Activated T-helper 2 cell treated with anti-CD3 and anti-CD28 coated beads, Interferon-gamma antibody, Interleukin-2, Interleukin-4, amounts not matched to agents 10 μg/mL and 5 μg/mL and 100 μg/mL, durations not matched to agents 14 hours and 24 hours and 36 hours (primary cell): Measurements from ENCODE around the gene ZNF239. TPM values are rescaled to one million over a fixed set of nuclear protein-coding genes. Genes with fewer than 3 reads are reported as not detected.
"Not testable (repeated sequence)": the region's sequence is repeated elsewhere in the genome, so short reads cannot be mapped to it uniquely, and the experiment has no call there.

ENCODE experiments used
- DNase-seq: peaks from one replicate; pipeline ENCODE4 v3.0.0; 2021; ENCODE audit warnings: low spot score
- H3K27ac Mint-ChIP-seq: one replicate; pipeline ENCODE4 v1.8.0; 2021; ENCODE audit warnings: mixed read lengths
- H3K27me3 Mint-ChIP-seq: one replicate; pipeline ENCODE4 v1.8.0; 2021; ENCODE audit warnings: low read depth, mixed read lengths
- H3K36me3 Mint-ChIP-seq: one replicate; pipeline ENCODE4 v1.8.0; 2021; ENCODE audit warnings: low read depth, mixed read lengths
- H3K4me1 Mint-ChIP-seq: one replicate; pipeline ENCODE4 v1.8.0; 2021; ENCODE audit warnings: low read depth, mixed read lengths
- H3K4me3 Mint-ChIP-seq: one replicate; pipeline ENCODE4 v1.8.0; 2021; ENCODE audit warnings: low read depth, mild to moderate bottlenecking, moderate library complexity, mixed read lengths
- H3K9me3 Mint-ChIP-seq: one replicate; pipeline ENCODE4 v1.8.0; 2021; ENCODE audit warnings: mixed read lengths
- intact Hi-C: fragments of 100-400 bp; cut with micrococcal nuclease; formaldehyde crosslinking; loops from one replicate; pipeline ENCODE4 v1.15.1; 2023
- total RNA-seq: library from RNA; stranded (reverse); gene quantifications from 2 replicates; pipeline ENCODE4 v1.2.3, GENCODE V29; 2022

The ZNF239 gene
- total RNA-seq, 1 donor from 2014 or later = 0.66 TPM

- Mint-ChIP-seq H3K4me1 (peaks cover 26% of the 10 kb centered on the region), H3K36me3 (peaks cover 7% of the 10 kb centered on the region), H3K4me3 (no peak overlapping the region), H3K9me3 (peaks cover 22% of the 10 kb centered on the region), H3K27me3 (peaks cover 12% of the 10 kb centered on the region), H3K27ac (no peak overlapping the region)
- intact Hi-C loops = loop anchor here (1.0 to 10.0 kb wide), 7 partner anchors 10 to 1042 kb away; partner anchors contain the start of gene ZNF485
- no peak for DNase-seq
Measured at GRCh38 chr10:43596546-43596945, 22.1 kb upstream of the ZNF239 start.

GRCh38 chr10:43595739-43596298 lies 21.4 kb upstream of the ZNF239 start:
- intact Hi-C loops = loop anchor here (1.0 to 10.0 kb wide), 9 partner anchors 10 to 1041 kb away; partner anchors contain the start of genes ZNF239, ZNF32 and ZNF485
- DNase-seq = no peak
- peaks cover 12% of the 10 kb centered on the region for H3K27me3 Mint-ChIP-seq
- peaks cover 26% of the 10 kb centered on the region for H3K4me1 Mint-ChIP-seq
- H3K4me3 Mint-ChIP-seq = peak overlapping the region; percentile 59
- H3K9me3 Mint-ChIP-seq = peaks cover 20% of the 10 kb centered on the region
- peak overlapping the region; percentile 70 for H3K27ac Mint-ChIP-seq
- peaks cover 7% of the 10 kb centered on the region for H3K36me3 Mint-ChIP-seq

- peaks cover 23% of the 10 kb centered on the region for H3K9me3 Mint-ChIP-seq
- peak overlapping the region; percentile 59 for H3K4me3 Mint-ChIP-seq
- peaks cover 26% of the 10 kb centered on the region for H3K4me1 Mint-ChIP-seq
- peaks cover 14% of the 10 kb centered on the region for H3K27me3 Mint-ChIP-seq
- intact Hi-C loops = loop anchor here (1.0 to 10.0 kb wide), 8 partner anchors 21 to 1040 kb away; partner anchors contain the start of genes ZNF239 and ZNF32
- peak overlapping the region; percentile 70 for H3K27ac Mint-ChIP-seq
- peaks cover 7% of the 10 kb centered on the region for H3K36me3 Mint-ChIP-seq
- peak; percentile 29 for DNase-seq
Measured at GRCh38 chr10:43594944-43595589, 20.7 kb upstream of the ZNF239 start.

- Mint-ChIP-seq H3K36me3 (peaks cover 4% of the 10 kb centered on the region), H3K4me1 (peaks cover 23% of the 10 kb centered on the region), H3K4me3 (no peak overlapping the region), H3K27ac (no peak overlapping the region), H3K27me3 (peaks cover 20% of the 10 kb centered on the region), H3K9me3 (peaks cover 31% of the 10 kb centered on the region)
- DNase-seq = no peak
- intact Hi-C loops = loop anchor here (10.0 kb wide), 3 partner anchors 193 to 1037 kb away; no protein-coding TSS in a partner anchor
Measured at GRCh38 chr10:43591303-43591904, 17.0 kb upstream of the ZNF239 start.

GRCh38 chr10:43586730-43587115 lies 12.3 kb upstream of the ZNF239 start:
- H3K27ac Mint-ChIP-seq, H3K36me3 Mint-ChIP-seq, H3K4me1 Mint-ChIP-seq, H3K4me3 Mint-ChIP-seq, DNase-seq, intact Hi-C loops: not testable (repeated sequence)
- peaks cover 16% of the 10 kb centered on the region for H3K9me3 Mint-ChIP-seq
- peaks cover 12% of the 10 kb centered on the region for H3K27me3 Mint-ChIP-seq

GRCh38 chr10:43585981-43586729 lies 11.7 kb upstream of the ZNF239 start:
- intact Hi-C loops = no loop called here
- DNase-seq = no peak
- peaks cover 12% of the 10 kb centered on the region for H3K27me3 Mint-ChIP-seq
- H3K9me3 Mint-ChIP-seq = peaks cover 11% of the 10 kb centered on the region
- H3K4me3 Mint-ChIP-seq = no peak overlapping the region
- no peaks in the 10 kb centered on the region for H3K4me1 Mint-ChIP-seq
- no peak overlapping the region for H3K27ac Mint-ChIP-seq
- H3K36me3 Mint-ChIP-seq = no peaks in the 10 kb centered on the region

- Mint-ChIP-seq H3K27me3 (peaks cover 10% of the 10 kb centered on the region), H3K27ac (no peak overlapping the region), H3K4me3 (no peak overlapping the region), H3K4me1 (no peaks in the 10 kb centered on the region), H3K9me3 (peaks cover 14% of the 10 kb centered on the region), H3K36me3 (no peaks in the 10 kb centered on the region)
- intact Hi-C loops = no loop called here
- no peak for DNase-seq
Measured at GRCh38 chr10:43585046-43585445, 10.6 kb upstream of the ZNF239 start.

GRCh38 chr10:43584051-43584450 lies 9.6 kb upstream of the ZNF239 start:
- Mint-ChIP-seq H3K4me3 (no peak overlapping the region), H3K27me3 (peaks cover 7% of the 10 kb centered on the region), H3K4me1 (no peaks in the 10 kb centered on the region), H3K36me3 (no peaks in the 10 kb centered on the region), H3K9me3 (peaks cover 9% of the 10 kb centered on the region), H3K27ac (no peak overlapping the region)
- no peak for DNase-seq
- intact Hi-C loops = no loop called here

GRCh38 chr10:43576580-43576979 lies 2.2 kb upstream of the ZNF239 start:
- Mint-ChIP-seq H3K36me3 (peaks cover 14% of the 10 kb centered on the region), H3K27me3 (no peaks in the 10 kb centered on the region), H3K4me3 (no peak overlapping the region), H3K4me1 (peaks cover 20% of the 10 kb centered on the region), H3K9me3 (peaks cover 47% of the 10 kb centered on the region), H3K27ac (no peak overlapping the region)
- intact Hi-C loops = no loop called here
- no peak for DNase-seq

- Mint-ChIP-seq H3K36me3 (peaks cover 18% of the 10 kb centered on the region), H3K27ac (no peak overlapping the region)
- intact Hi-C loops = no loop called here
Measured at GRCh38 chr10:43576062-43576461, 1.6 kb upstream of the ZNF239 start.

GRCh38 chr10:43574906-43575305 lies 490 bp upstream of the ZNF239 start:
- peaks cover 23% of the 10 kb centered on the region for H3K4me1 Mint-ChIP-seq

More at GRCh38 chr10:43576062-43576461, 1.6 kb upstream of the ZNF239 start:
- peaks cover 22% of the 10 kb centered on the region for H3K4me1 Mint-ChIP-seq
- no peak for DNase-seq
- H3K4me3 Mint-ChIP-seq = peak overlapping the region; percentile 13
- H3K9me3 Mint-ChIP-seq = peaks cover 47% of the 10 kb centered on the region
- no peaks in the 10 kb centered on the region for H3K27me3 Mint-ChIP-seq

GRCh38 chr10:43573250-43574000 lies 991 bp downstream of the ZNF239 start:
- H3K27ac Mint-ChIP-seq = no peak overlapping the region
- intact Hi-C loops = no loop called here
- no peaks in the 10 kb centered on the region for H3K27me3 Mint-ChIP-seq
- peaks cover 22% of the 10 kb centered on the region for H3K36me3 Mint-ChIP-seq
- H3K4me1 Mint-ChIP-seq = peaks cover 23% of the 10 kb centered on the region
- H3K4me3 Mint-ChIP-seq = peak overlapping the region; percentile 41
- no peak for DNase-seq
- peaks cover 40% of the 10 kb centered on the region for H3K9me3 Mint-ChIP-seq

More at GRCh38 chr10:43574906-43575305, 490 bp upstream of the ZNF239 start:
- Mint-ChIP-seq H3K27ac (no peak overlapping the region), H3K9me3 (peaks cover 46% of the 10 kb centered on the region), H3K4me3 (peak overlapping the region; percentile 68), H3K27me3 (no peaks in the 10 kb centered on the region), H3K36me3 (peaks cover 22% of the 10 kb centered on the region)
- DNase-seq = no peak
- intact Hi-C loops = loop anchor here (1.0 kb wide), 2 partner anchors 20 to 73 kb away; partner anchors contain the start of gene ZNF32
